Sigmoid colon (tissue), 7 donors: Measurements from ENCODE around the gene RSAD2. TPM values are rescaled to one million over a fixed set of nuclear protein-coding genes. Genes with fewer than 3 reads are reported as not detected.
"Not testable (repeated sequence)": the region's sequence is repeated elsewhere in the genome, so short reads cannot be mapped to it uniquely, and the experiment has no call there.

Experiments used
- DNase-seq: peaks from one replicate; pipeline ENCODE4 v3.0.0-alpha.2; 2019
- H3K27ac ChIP-seq, 4 donors: fragments of 200-600 bp; sonication (generic); one replicate each; pipeline ENCODE4 v1.5.1; 2016 to 2019; ENCODE audit warnings: mild to moderate bottlenecking in 1 of 4
- H3K27me3 ChIP-seq, 3 donors: fragments of 200-600 bp; sonication (generic); one replicate each; pipeline ENCODE4 v1.5.1; 2019; ENCODE audit warnings: mild to moderate bottlenecking in 1 of 3
- H3K36me3 ChIP-seq, 4 donors: fragments of 200-600 bp; sonication (generic); one replicate each; pipeline ENCODE4 v1.5.1; 2016 to 2019
- H3K4me1 ChIP-seq, 4 donors: fragments of 200-600 bp; sonication (generic); one replicate each; pipeline ENCODE4 v1.5.1; 2017 to 2019
- H3K4me3 ChIP-seq, 4 donors: fragments of 200-600 bp; sonication (generic); one replicate each; pipeline ENCODE4 v1.5.1; 2017 to 2019; ENCODE audit warnings: mild to moderate bottlenecking in 2 of 4, moderate library complexity in 1 of 4
- H3K9me3 ChIP-seq, 4 donors: fragments of 200-600 bp in 3 of 4; sonication (generic) in 3 of 4; one replicate each; pipeline versions ENCODE4 v1.5.1 to v1.6.1; 2013 to 2019
- EP300 ChIP-seq, 4 donors: sonication (generic); formaldehyde crosslinking; IDR thresholded peaks; one replicate each; pipeline ENCODE4 v1.6.1; 2017; ENCODE audit warnings: antibody characterized with exemption in 4 of 4
- POLR2A ChIP-seq, 2 donors: fragments of 450-650 bp; IDR thresholded peaks; one replicate each; pipeline ENCODE4 v1.6.1; 2016; ENCODE audit warnings: antibody characterized with exemption in 2 of 2, mild to moderate bottlenecking in 2 of 2, moderate library complexity in 2 of 2
- POLR2AphosphoS5 ChIP-seq, 4 donors: sonication (generic); formaldehyde crosslinking; IDR thresholded peaks; one replicate each; pipeline ENCODE4 v1.6.1; 2017; ENCODE audit warnings: antibody characterized with exemption in 4 of 4
- WGBS, 2 donors: extraction: QIAGEN DNeasy Blood & Tissue Kit; methylation state at CpG; one replicate each; pipeline ENCODE4 v1.1.7; 2013; 5-methylcytosine and 5-hydroxymethylcytosine counted together
- intact Hi-C: fragments of 100-400 bp; cut with DNase I; formaldehyde crosslinking; loops from one replicate; pipeline ENCODE4 v1.15.1; 2023
- polyA plus RNA-seq, 3 donors: library from polyadenylated mRNA; stranded (reverse); fragments of 200-250 nt; gene quantifications; one replicate each; pipeline ENCODE4 v1.2.3, GENCODE V29; 2013
- total RNA-seq, 4 donors: library from RNA; depleted of rRNA; stranded (reverse); fragments of >200 nt; gene quantifications; one replicate each; pipeline ENCODE4 v1.1.0, GENCODE V29; 2016
- TF ChIP-seq, protein P1 (sequence below), 4 experiments: fragments of 450-650 bp in 3 of 4; fragments of 200-600 bp in 1 of 4; IDR thresholded peaks; one replicate each; pipeline ENCODE4 v1.5.1; 2016 to 2019; ENCODE audit warnings: antibody characterized with exemption in 4 of 4, mild to moderate bottlenecking in 3 of 4, moderate library complexity in 2 of 4
- donor health status: healthy with polysubstance abuse.
- donor health status: Bipolar disorder and iron deficiency.
- donor health status: healthy.

Gene RSAD2
- total and polyA plus RNA-seq, 7 donors: 1.2 to 22.3 (median 12.5) TPM

DNA sequence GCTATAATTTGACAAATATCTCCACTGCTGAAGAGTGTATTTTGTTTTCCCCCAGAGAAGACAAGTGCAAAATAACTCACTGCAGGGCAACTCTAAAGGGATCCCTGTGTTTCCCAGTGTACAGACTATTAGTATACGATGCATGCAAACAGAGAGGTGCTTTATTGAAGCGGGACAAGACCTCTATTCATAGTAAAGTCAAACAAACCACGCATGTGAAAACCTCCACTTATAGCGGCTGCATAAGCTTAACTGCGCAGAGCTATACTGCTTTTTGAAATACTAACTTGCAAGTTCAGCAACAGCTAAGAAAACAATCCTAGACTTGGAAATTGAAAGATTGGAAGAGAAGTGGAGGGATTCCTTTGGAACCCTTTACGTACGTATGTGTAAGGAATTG is 55.3 kb downstream of the RSAD2 start:
- 92% methylated on average over 7 of the region's 7 CpGs for WGBS, 2 donors
- H3K4me3 ChIP-seq: no peak overlapping the region

DNA sequence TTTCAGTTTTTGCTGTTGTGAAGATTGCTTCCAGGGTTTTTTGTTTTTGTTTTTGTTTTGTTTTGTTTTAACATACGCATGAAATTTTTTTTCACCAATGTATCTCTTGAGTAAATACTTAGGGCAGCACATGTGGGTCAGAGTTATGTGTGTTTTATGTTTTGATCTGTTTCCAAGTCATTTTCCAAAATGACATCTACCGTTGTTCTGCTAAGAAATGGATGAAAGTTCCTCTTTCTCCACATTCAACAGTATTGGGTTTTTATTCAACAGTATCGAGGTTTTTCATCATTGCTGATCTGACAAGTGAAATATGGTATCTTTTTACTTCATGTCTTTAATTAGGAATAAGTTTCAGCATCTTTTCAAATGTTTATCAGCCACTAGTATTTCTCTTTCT is 56.3 kb downstream of the RSAD2 start:
- Histone ChIP-seq H3K9me3 (no peaks in the 10 kb centered on the region), H3K36me3 (no peaks in the 10 kb centered on the region), H3K27ac (no peak overlapping the region), H3K4me1 (no peaks in the 10 kb centered on the region), H3K4me3 (no peak overlapping the region), H3K27me3 (no peaks in the 10 kb centered on the region)
- 64 to 91% methylated on average over 3 of the region's 3 CpGs for WGBS, 2 donors
- no peak for TF ChIP-seq POLR2A (IDR thresholded peaks at IDR 0.05)
- TF ChIP-seq POLR2AphosphoS5 (IDR thresholded peaks at IDR 0.05): no peak
- TF ChIP-seq, protein P1, sequence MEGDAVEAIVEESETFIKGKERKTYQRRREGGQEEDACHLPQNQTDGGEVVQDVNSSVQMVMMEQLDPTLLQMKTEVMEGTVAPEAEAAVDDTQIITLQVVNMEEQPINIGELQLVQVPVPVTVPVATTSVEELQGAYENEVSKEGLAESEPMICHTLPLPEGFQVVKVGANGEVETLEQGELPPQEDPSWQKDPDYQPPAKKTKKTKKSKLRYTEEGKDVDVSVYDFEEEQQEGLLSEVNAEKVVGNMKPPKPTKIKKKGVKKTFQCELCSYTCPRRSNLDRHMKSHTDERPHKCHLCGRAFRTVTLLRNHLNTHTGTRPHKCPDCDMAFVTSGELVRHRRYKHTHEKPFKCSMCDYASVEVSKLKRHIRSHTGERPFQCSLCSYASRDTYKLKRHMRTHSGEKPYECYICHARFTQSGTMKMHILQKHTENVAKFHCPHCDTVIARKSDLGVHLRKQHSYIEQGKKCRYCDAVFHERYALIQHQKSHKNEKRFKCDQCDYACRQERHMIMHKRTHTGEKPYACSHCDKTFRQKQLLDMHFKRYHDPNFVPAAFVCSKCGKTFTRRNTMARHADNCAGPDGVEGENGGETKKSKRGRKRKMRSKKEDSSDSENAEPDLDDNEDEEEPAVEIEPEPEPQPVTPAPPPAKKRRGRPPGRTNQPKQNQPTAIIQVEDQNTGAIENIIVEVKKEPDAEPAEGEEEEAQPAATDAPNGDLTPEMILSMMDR (IDR thresholded peaks at IDR 0.05): no peak
- no peak for TF ChIP-seq EP300 (IDR thresholded peaks at IDR 0.05)
- intact Hi-C loops: no loop called here
- no peak for DNase-seq

More for the DNA sequence above, 55.3 kb downstream of the RSAD2 start:
- Histone ChIP-seq H3K9me3 (no peaks in the 10 kb centered on the region), H3K27me3 (no peaks in the 10 kb centered on the region), H3K27ac (no peak overlapping the region), H3K4me1 (no peaks in the 10 kb centered on the region), H3K36me3 (no peaks in the 10 kb centered on the region)
- DNase-seq: no peak
- TF ChIP-seq POLR2AphosphoS5 (IDR thresholded peaks at IDR 0.05) (no peak), POLR2A (IDR thresholded peaks at IDR 0.05) (no peak), EP300 (IDR thresholded peaks at IDR 0.05) (no peak)
- TF ChIP-seq, protein P1 (IDR thresholded peaks at IDR 0.05): no peak
- intact Hi-C loops: no loop called here

DNA sequence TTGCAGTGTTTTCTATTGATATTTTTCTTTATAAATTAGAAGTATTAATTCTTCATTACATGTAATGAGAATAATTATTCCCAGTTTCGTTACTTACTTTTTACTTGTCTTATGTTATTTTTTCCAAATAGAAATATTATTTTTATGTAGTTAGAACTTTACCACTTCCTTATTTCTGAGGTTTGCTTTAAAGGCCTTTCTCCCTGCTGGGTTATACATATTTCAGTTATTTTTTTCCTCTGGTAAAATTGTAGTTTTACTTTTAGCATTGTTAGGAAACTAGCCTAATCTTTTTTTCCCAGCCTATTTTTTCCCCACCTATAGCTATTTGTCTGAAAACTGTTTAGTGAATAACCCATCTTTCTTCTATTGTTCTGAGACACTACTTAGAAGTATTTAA is 56.8 kb downstream of the RSAD2 start:
- no peaks in the 10 kb centered on the region for H3K27me3 ChIP-seq
- WGBS, 2 donors: 53 to 81% methylated on average over 1 of the region's 1 CpG
- TF ChIP-seq EP300 (IDR thresholded peaks at IDR 0.05): no peak
- no peak for TF ChIP-seq POLR2A (IDR thresholded peaks at IDR 0.05)
- no peak for TF ChIP-seq POLR2AphosphoS5 (IDR thresholded peaks at IDR 0.05)
- TF ChIP-seq, protein P1 (IDR thresholded peaks at IDR 0.05): no peak
- H3K4me3 ChIP-seq: no peak overlapping the region
- no peak overlapping the region for H3K27ac ChIP-seq
- H3K36me3 ChIP-seq: no peaks in the 10 kb centered on the region
- H3K4me1 ChIP-seq: no peaks in the 10 kb centered on the region
- intact Hi-C loops: no loop called here
- no peaks in the 10 kb centered on the region for H3K9me3 ChIP-seq
- no peak for DNase-seq

DNA sequence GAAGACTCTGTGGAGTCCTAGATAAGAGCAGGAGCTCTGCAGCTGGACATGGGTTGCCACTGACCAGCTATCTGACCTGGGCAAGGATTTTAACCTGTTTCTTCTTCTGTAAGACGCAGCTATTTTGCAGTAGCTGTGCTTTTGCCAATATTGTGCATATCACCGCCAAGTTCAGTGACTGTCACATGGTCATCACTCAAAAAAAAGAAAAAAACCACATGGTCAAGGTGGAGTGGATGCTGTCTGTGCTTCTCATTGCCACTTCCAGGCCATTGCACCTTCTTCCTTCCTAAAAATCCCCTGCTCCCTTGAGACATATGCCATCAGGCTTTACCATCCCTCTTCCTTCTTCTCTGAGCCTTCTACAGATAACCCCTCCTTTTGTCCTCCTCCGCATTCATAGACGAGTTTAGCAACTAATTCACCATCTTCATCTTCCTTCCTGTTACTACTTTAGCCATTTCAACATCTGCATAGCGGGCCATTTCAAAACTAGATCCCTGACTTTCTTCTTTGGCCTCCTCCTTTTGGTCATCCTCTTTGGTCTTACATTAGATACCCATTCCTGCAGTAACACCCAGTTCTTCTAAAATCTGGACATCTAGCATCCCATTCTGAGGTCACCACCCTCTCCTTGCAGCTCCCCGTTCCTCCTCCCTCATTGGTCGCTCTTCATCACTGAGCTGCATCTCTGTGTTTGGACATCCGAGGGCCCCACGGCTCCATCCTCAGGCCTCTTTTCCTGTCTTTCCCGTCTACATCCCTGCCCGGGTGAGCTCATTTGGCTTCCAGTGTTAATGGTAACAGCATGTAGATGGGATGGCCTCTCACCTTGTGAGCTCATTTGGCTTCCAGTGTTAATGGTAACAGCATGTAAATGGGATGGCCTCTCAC is 57.4 kb downstream of the RSAD2 start:
- intact Hi-C loops: no loop called here
- H3K27ac ChIP-seq: no peak overlapping the region
- no peak for DNase-seq
- H3K4me1 ChIP-seq: no peaks in the 10 kb centered on the region
- H3K36me3 ChIP-seq: no peaks in the 10 kb centered on the region
- no peak overlapping the region for H3K4me3 ChIP-seq
- no peaks in the 10 kb centered on the region for H3K27me3 ChIP-seq
- H3K9me3 ChIP-seq: no peaks in the 10 kb centered on the region
- 84 to 94% methylated on average over 11 of the region's 11 CpGs for WGBS, 2 donors
- TF ChIP-seq POLR2AphosphoS5 (IDR thresholded peaks at IDR 0.05) (no peak), EP300 (IDR thresholded peaks at IDR 0.05) (no peak), POLR2A (IDR thresholded peaks at IDR 0.05) (no peak)
- TF ChIP-seq, protein P1 (IDR thresholded peaks at IDR 0.05): no peak

DNA sequence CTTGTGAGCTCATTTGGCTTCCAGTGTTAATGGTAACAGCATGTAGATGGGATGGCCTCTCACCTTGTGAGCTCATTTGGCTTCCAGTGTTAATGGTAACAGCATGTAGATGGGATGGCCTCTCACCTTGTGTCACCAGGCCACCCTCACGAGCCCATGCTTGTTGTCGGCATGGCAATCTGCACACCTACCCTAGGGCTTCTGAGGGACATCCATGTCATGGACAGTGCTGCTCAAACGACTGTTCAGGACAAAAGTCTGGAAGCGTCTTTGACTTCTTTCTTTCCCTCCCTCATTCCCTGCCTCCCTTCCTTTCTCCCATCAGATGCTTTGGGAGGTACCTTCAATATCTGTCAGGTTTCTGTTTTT is 58.1 kb downstream of the RSAD2 start:
- H3K27ac ChIP-seq, H3K36me3 ChIP-seq, H3K4me3 ChIP-seq, H3K9me3 ChIP-seq, DNase-seq, H3K27me3 ChIP-seq, intact Hi-C loops, H3K4me1 ChIP-seq: not testable (repeated sequence)
- WGBS, 2 donors: 94 to 97% methylated on average over 4 of the region's 4 CpGs
